Activated CD4-positive, alpha-beta memory T cell treated with anti-CD3 and anti-CD28 coated beads, Interleukin-2, amount 10 ng/mL, durations not matched to agents 7 days and 5 days (primary cell): Measurements from ENCODE around the gene MGST2. TPM values are rescaled to one million over a fixed set of nuclear protein-coding genes. Genes with fewer than 3 reads are reported as not detected.

ENCODE experiments used
- CTCF ChIA-PET: fragments of 350-600 bp; sonication (Branson Sonifier 250); formaldehyde crosslinking; loops from one replicate; lab custom pipeline; 2021; ENCODE audit warnings: antibody characterized with exemption, inconsistent platforms; lab: Charles Lee
- POLR2A ChIA-PET: fragments of 350-600 bp; sonication (Branson Sonifier 250); formaldehyde crosslinking; loops from one replicate; lab custom pipeline; 2021; ENCODE audit warnings: antibody characterized with exemption; lab: Charles Lee
- DNase-seq: peaks from one replicate; pipeline ENCODE4 v3.0.0-alpha.2; 2020
- H3K27ac Mint-ChIP-seq: one replicate; pipeline ENCODE4 v1.8.0; 2021; ENCODE audit warnings: mild to moderate bottlenecking, mixed read lengths
- H3K27me3 Mint-ChIP-seq: one replicate; pipeline ENCODE4 v1.8.0; 2021; ENCODE audit warnings: mixed read lengths
- H3K36me3 Mint-ChIP-seq: one replicate; pipeline ENCODE4 v1.8.0; 2021; ENCODE audit warnings: low read depth, mixed read lengths
- H3K4me1 Mint-ChIP-seq: one replicate; pipeline ENCODE4 v1.8.0; 2021; ENCODE audit warnings: mixed read lengths
- H3K4me3 Mint-ChIP-seq: one replicate; pipeline ENCODE4 v1.8.0; 2021; ENCODE audit warnings: mild to moderate bottlenecking, mixed read lengths
- H3K9me3 Mint-ChIP-seq: one replicate; pipeline ENCODE4 v1.8.0; 2021; ENCODE audit warnings: mixed read lengths
- total RNA-seq, 2 experiments: library from RNA; stranded (reverse); gene quantifications; one replicate each; pipeline ENCODE4 v1.2.3, GENCODE V29; 2021

Gene MGST2
- total RNA-seq, 2 experiments from 2014 or later, result 24.5 to 27.9 TPM

DNA sequence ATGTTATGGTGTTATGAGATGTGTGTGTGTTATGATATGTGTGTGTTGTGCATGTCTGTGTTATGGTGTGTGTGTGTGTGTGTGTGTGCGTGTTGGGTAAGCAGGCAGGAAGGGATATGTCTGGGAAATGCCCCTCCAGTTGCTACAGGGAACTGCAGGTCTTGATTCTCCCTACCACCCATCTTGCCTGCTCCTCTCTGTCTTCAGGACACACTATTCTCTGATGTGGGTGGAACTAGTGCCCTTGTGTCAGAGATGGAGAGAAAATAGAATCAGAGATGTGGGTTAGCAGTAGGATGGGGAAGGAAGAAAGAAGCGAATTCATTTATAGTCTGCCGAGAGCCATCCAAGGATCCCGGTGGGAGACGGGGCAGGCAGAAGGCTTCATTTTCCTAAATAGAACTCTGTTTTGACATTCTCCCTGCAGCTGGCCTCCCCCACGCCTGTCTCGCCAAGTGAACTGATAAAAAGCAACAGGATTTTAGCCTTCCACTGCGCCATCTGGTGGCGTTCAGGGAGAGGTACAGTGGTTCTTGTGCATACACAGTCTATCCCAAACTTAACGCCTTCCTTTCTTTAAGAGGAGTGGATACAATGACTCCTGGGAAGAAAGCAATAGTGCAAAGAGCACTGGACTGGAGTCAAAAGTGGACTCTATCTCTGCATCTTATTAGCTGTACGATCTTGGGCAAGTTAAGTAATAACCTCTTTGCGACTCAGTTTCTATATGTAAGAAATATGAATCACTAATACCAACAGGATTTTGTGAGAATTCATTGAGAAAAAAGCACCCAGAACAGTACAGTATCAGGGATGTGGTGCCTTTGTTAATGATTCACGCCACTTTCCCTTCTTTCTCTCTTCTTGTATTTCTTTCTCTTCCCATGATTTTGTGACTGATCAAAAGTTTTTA lies 14.1 kb upstream of the MGST2 start:
- Mint-ChIP-seq H3K27me3 (peaks cover 4% of the 10 kb centered on the region), H3K4me3 (no peak overlapping the region), H3K9me3 (no peaks in the 10 kb centered on the region), H3K36me3 (no peaks in the 10 kb centered on the region), H3K4me1 (peaks cover 9% of the 10 kb centered on the region), H3K27ac (no peak overlapping the region)
- CTCF ChIA-PET, result interaction anchor here (0.7 to 6.5 kb wide), 12 partner anchors 9 to 361 kb away, joined by 3 to 90 read pairs (median 4); no protein-coding TSS in a partner anchor
- POLR2A ChIA-PET, result interaction anchor here (1.0 to 1.5 kb wide), 3 partner anchors 15 to 199 kb away, joined by 3 to 4 read pairs (median 3); partner anchors contain the start of gene MGST2
- peak; percentile 77 for DNase-seq

DNA sequence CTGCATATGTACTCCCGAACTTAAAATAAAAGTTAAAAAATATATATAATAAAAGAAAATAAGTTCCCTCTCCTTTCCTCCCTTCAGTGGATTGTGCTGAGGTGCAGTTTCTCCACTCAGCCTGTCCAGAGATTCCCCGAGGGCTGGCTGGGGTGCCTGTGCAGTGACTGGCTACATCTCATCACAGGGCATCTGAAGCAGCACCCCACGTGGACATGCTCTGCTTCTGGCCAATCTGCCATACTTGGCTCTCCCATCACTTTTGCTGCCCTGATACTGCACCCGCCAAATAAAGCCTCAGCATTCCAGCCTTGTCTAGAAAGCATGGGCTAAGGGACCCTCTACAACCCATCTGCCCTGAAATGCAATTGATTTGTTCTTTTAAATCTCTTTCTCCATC lies 11.1 kb upstream of the MGST2 start:
- Mint-ChIP-seq H3K36me3 (no peaks in the 10 kb centered on the region), H3K4me1 (peaks cover 35% of the 10 kb centered on the region), H3K27ac (no peak overlapping the region), H3K27me3 (peaks cover 4% of the 10 kb centered on the region), H3K4me3 (no peak overlapping the region), H3K9me3 (no peaks in the 10 kb centered on the region)
- no peak for DNase-seq
- CTCF ChIA-PET, result interaction anchor here (4.0 to 6.5 kb wide), 3 partner anchors 11 to 51 kb away, joined by 37 to 90 read pairs (median 54); partner anchors contain the start of gene MGST2
- POLR2A ChIA-PET, result no interaction called here

DNA sequence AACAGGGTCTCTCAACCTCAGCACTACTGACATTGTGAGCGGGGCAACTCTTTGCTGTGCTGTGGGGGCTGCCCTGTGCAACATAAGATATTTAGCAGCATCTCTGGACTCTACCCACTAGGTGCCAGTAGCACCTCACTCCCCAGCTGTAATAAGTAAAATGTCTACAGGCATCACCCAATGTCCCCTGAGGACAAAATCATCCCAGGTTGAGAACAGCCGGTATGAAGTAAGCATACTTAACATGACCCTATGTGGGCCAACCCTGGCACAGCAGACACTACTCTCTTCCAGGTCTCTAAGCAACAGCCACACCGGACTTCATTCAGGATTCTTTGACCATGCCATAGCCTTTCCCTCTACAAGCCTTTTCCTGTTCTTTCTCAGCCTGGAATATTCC lies 10.5 kb upstream of the MGST2 start:
- Mint-ChIP-seq H3K36me3 (no peaks in the 10 kb centered on the region), H3K27ac (no peak overlapping the region), H3K9me3 (no peaks in the 10 kb centered on the region), H3K27me3 (peaks cover 4% of the 10 kb centered on the region), H3K4me1 (peaks cover 37% of the 10 kb centered on the region), H3K4me3 (no peak overlapping the region)
- POLR2A ChIA-PET, result no interaction called here
- DNase-seq, result peak; percentile 41
- CTCF ChIA-PET, result interaction anchor here (2.8 to 4.3 kb wide), 4 partner anchors 10 to 99 kb away, joined by 11 to 54 read pairs (median 24); partner anchors contain the start of genes MGST2 and SETD7

DNA sequence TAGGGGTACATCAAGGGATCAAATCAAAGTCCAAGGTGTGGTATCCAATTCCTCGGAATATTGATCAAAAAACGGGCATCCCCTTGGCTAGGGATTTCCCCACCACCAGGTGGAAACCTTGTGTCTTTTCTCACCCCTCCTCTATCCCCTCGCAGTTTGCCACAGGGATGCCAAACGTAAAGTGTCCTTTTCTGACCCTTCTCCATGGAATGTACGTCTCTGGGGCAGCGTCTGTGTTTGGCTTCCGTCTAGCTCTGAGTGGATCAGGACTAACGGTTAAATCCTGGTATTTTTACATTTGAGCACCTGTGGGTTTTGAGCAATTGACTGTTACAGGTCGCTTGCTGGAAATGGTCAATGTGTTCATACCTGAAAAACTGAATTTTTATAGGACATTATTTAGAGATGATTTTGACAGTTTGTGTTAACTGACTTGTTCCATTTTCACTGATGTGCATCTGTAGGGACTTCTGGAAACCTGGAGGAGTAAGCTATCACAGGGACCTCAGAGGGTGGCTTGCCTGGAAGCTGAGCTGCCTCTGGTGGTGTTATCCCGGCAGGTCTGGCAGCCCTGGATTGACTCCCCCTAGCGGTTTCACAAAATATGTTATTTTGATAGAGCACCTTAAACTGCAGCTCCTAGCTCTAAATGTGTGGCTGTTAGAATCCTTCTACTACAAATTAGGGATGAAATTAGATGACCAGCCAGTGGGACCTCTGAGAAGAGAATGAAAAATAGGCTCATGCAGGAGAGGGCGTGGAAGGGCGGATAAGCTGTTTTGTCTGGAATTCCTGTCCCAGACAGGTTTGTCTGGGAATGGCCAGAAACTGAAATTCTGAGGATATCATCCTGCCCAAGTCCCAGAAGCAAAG lies 8.8 kb upstream of the MGST2 start:
- Mint-ChIP-seq H3K4me1 (peaks cover 40% of the 10 kb centered on the region), H3K27me3 (peaks cover 4% of the 10 kb centered on the region), H3K27ac (peak overlapping the region; percentile 97), H3K4me3 (peak overlapping the region; percentile 53), H3K36me3 (peaks cover 2% of the 10 kb centered on the region), H3K9me3 (no peaks in the 10 kb centered on the region)
- peak; percentile 61 for DNase-seq
- CTCF ChIA-PET, result interaction anchor here (0.5 to 4.3 kb wide), 30 partner anchors 8 to 716 kb away, joined by 3 to 54 read pairs (median 4); partner anchors contain the start of genes MGST2, SCOC and SETD7
- POLR2A ChIA-PET, result interaction anchor here (1.2 to 2.8 kb wide), 11 partner anchors 9 to 716 kb away, joined by 3 to 34 read pairs (median 5); partner anchors contain the start of genes ELF2, MGST2, NAA15 and SCOC

DNA sequence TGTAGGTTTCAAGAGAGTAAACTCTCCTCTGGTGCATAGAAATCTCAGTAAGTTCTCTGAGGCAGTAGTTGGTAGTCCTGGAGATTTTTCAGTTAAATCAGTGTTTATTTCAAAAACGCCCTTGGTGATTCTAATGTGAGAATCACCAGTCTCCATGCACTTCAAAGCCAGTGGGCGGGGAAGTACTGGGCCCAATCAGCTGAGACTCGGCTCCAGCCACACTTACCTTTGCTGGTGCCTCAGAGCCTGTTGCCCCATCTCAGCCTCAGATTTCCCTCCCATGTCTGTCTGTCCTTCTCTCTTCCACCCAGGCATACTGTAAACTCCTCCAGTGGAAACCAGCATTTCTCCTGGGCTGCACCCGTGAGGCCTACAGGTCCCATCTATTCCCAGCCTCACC lies 7.4 kb upstream of the MGST2 start:
- CTCF ChIA-PET, result interaction anchor here (0.9 to 4.3 kb wide), 13 partner anchors 7 to 715 kb away, joined by 3 to 54 read pairs (median 6); partner anchors contain the start of genes MGST2 and SCOC
- Mint-ChIP-seq H3K27ac (peak overlapping the region; percentile 97), H3K27me3 (peaks cover 4% of the 10 kb centered on the region), H3K4me3 (peak overlapping the region; percentile 53), H3K36me3 (peaks cover 2% of the 10 kb centered on the region), H3K4me1 (peaks cover 40% of the 10 kb centered on the region), H3K9me3 (no peaks in the 10 kb centered on the region)
- POLR2A ChIA-PET, result interaction anchor here (1.0 to 2.8 kb wide), 10 partner anchors 8 to 715 kb away, joined by 3 to 34 read pairs (median 5); partner anchors contain the start of genes ELF2, MGST2, NAA15 and SCOC
- peak; percentile 42 for DNase-seq

DNA sequence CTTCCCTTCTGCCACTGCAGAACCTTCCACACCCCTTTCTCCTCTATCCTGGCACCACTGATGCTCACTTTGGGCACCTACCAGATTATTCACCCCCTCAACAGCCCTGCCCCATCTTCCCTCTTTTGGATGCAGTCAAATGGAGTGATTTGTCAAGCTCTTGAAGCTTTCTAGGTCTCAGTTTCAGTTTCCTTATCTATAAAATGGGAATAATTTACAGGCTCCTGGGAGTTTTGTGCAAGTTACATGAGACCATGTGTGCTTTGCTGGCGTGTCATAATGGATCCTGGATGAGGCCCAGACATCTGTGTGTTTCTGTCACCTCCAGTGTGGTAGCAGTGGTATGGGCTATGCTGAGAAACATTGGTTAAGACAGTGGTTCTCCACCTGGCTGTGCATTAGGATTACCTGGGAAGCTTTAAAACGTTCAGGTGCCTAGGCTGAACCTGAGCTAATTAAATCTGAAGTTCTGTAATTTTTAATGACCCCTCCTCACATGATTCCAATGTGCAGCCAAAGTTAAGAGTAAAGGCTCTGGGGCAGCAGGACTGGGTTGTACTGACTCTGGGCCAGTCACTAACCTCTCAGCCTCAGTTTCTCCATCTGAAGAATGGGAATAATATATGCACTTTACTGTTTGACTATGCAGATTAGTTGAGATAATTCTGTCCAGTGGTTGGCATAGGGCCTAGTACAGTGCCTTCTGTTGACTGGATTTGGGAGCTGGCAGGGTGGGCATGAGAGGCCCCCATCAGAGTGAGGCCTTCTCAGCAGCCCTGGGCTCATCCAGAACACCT lies 6.8 kb upstream of the MGST2 start:
- ChIA-PET POLR2A (interaction anchor here (1.0 to 2.8 kb wide), 4 partner anchors 7 to 714 kb away, joined by 3 to 34 read pairs (median 8); partner anchors contain the start of genes MGST2, SCOC and SETD7), CTCF (interaction anchor here (1.1 to 4.3 kb wide), 7 partner anchors 6 to 714 kb away, joined by 3 to 54 read pairs (median 9); partner anchors contain the start of genes MGST2 and SCOC)
- no peak for DNase-seq
- Mint-ChIP-seq H3K36me3 (peaks cover 2% of the 10 kb centered on the region), H3K27me3 (peaks cover 4% of the 10 kb centered on the region), H3K4me3 (peak overlapping the region; percentile 53), H3K4me1 (peaks cover 40% of the 10 kb centered on the region), H3K27ac (peak overlapping the region; percentile 97), H3K9me3 (no peaks in the 10 kb centered on the region)

DNA sequence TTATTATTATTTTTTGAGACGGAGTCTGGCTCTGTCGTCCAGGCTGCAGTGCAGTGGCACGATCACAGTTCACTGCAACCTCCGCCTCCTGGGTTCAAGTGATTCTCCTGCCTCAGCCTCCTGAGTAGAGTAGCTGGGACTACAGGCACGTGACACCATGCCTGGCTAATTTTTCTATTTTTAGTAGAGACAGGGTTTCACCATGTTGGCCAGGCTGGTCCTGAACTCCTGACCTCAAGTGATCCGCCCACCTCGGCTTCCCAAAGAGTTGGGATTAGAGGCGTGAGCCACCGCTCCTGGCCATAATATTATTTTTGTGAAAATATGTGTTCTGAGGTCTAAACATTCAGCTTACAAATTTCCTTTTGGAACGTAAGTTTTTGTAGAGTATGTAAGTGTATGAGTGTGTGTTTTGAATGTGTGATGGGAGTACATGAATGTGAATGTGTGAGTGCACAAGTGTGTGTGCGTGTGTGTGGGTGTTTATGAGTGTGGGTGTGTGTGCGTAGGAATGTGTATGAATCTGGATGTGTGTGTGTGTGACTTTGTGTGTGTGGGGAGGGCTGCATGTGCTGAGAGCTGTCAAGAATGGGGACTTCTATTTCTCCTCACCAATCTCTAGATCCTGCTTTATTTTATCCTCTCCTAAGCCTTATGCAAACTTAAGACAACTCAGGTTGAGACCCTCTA lies 5.7 kb upstream of the MGST2 start:
- Mint-ChIP-seq H3K4me3 (no peak overlapping the region), H3K27ac (peak overlapping the region; percentile 2), H3K27me3 (peaks cover 4% of the 10 kb centered on the region), H3K9me3 (no peaks in the 10 kb centered on the region), H3K36me3 (peaks cover 2% of the 10 kb centered on the region), H3K4me1 (peaks cover 40% of the 10 kb centered on the region)
- no peak for DNase-seq
- CTCF ChIA-PET, result interaction anchor here (1.1 kb wide), 1 partner anchor 45 kb away, joined by 3 read pairs; no protein-coding TSS in a partner anchor
- POLR2A ChIA-PET, result no interaction called here

DNA sequence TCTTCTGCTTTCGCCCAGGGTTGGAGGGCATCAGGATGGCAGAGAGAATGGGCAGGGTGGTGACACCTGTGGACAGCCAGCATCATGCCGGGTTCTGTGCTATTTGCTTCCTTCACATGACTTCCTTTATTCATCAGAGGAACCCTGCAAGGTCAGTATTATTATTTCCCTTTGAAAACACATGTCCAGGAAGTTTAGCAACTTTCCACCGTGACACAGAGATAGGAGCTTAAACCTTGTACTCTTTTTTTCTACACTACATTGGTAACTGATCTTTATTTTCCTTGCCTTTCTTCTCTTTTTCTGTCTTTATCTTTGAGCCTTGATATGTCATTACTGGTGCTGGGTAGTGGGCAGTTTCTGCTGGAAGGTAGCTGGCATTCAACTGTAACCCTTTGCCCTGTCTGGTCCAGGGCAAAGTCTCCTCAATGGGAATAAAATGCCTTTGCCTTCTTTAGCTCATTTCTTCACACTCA lies 5.0 kb upstream of the MGST2 start:
- CTCF ChIA-PET, result interaction anchor here (0.6 to 1.4 kb wide), 2 partner anchors 9 kb away, joined by 3 to 5 read pairs; no protein-coding TSS in a partner anchor

DNA sequence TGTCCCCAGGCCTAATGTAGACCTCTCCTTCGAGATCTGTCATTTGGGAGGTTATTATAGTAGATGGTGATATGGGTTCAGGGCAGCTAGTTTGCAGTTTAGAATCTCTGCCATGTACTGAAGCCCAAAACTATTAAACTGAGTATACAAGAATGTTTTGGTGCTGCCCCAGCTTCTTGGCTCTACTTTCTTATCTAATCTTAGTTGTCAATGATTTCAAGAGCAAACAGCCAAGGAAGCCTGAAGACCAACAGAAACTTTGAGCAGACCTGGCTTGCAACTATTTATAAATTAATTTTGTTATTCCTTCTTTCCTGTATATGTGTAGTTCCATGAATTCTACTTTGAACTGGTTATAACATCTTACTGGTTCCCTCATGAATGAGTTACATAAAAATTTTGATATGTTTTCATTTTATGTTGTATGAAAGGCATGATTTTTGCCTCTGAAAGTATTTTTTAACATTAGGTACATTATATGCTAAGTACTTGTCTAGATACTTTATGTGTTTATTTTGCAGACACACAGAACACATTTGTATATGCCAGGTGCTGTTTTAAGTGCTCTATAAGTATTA lies 2.0 kb upstream of the MGST2 start:
- no peak overlapping the region for H3K4me3 Mint-ChIP-seq
- ChIA-PET POLR2A (no interaction called here), CTCF (interaction anchor here (1.0 to 4.0 kb wide), 4 partner anchors 7 to 60 kb away, joined by 3 to 54 read pairs (median 7); no protein-coding TSS in a partner anchor)
- H3K9me3 Mint-ChIP-seq, result no peaks in the 10 kb centered on the region
- H3K27me3 Mint-ChIP-seq, result no peaks in the 10 kb centered on the region
- H3K36me3 Mint-ChIP-seq, result peaks cover 8% of the 10 kb centered on the region
- no peak overlapping the region for H3K27ac Mint-ChIP-seq
- no peak for DNase-seq
- peaks cover 40% of the 10 kb centered on the region for H3K4me1 Mint-ChIP-seq

More for the DNA sequence above, 5.0 kb upstream of the MGST2 start:
- no peak for DNase-seq
- peaks cover under 1% of the 10 kb centered on the region for H3K27me3 Mint-ChIP-seq
- no peaks in the 10 kb centered on the region for H3K9me3 Mint-ChIP-seq
- no peak overlapping the region for H3K4me3 Mint-ChIP-seq
- peak overlapping the region; percentile 28 for H3K27ac Mint-ChIP-seq
- peaks cover 45% of the 10 kb centered on the region for H3K4me1 Mint-ChIP-seq
- peaks cover 2% of the 10 kb centered on the region for H3K36me3 Mint-ChIP-seq
- POLR2A ChIA-PET, result no interaction called here

DNA sequence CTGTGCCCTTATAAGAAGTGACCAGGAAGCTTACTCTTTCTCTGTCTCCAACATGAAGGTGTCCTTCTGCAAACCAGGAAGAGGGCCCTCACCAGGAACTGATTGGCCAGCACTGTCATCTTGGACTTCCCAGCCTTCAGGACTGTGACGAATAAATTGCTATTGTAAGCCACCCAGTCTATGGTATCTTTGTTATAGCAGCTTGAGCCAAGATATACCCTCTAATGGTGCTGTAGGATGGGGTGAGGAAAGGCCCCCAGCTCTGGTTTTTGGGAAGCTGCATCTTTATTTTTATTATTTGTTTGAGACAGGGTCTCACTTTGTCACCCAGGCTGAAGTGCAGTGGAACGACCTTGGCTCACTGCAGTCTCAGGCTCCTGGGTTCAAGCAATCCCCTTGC lies 1.2 kb upstream of the MGST2 start:
- Mint-ChIP-seq H3K36me3 (peaks cover 8% of the 10 kb centered on the region), H3K4me3 (no peak overlapping the region), H3K4me1 (peaks cover 37% of the 10 kb centered on the region), H3K27ac (no peak overlapping the region), H3K27me3 (no peaks in the 10 kb centered on the region), H3K9me3 (no peaks in the 10 kb centered on the region)
- CTCF ChIA-PET, result interaction anchor here (0.6 to 4.0 kb wide), 5 partner anchors 8 to 766 kb away, joined by 3 to 54 read pairs (median 4); no protein-coding TSS in a partner anchor
- no peak for DNase-seq
- POLR2A ChIA-PET, result no interaction called here
